Parathyroid adenoma (tissue), 2 donors: ENCODE results near the gene OBSCN.

Experiments used
- H2AFZ ChIP-seq: fragments of 300-600 bp; sonication (generic); one replicate; pipeline ENCODE4 v1.7.0; 2017; ENCODE audit warnings: antibody characterized with exemption, mild to moderate bottlenecking
- H3K27ac ChIP-seq: fragments of 300-600 bp; sonication (generic); one replicate; pipeline ENCODE4 v1.7.0; 2017
- H3K27me3 ChIP-seq: fragments of 300-600 bp; sonication (generic); one replicate; pipeline ENCODE4 v1.7.0; 2017; ENCODE audit warnings: low read length; ENCODE audit not compliant: control insufficient read depth, insufficient read depth
- H3K36me3 ChIP-seq: fragments of 300-600 bp; sonication (generic); one replicate; pipeline ENCODE4 v1.7.0; 2017; ENCODE audit warnings: low read length; ENCODE audit not compliant: control insufficient read depth, insufficient read depth
- H3K4me1 ChIP-seq: fragments of 300-600 bp; sonication (generic); one replicate; pipeline ENCODE4 v1.7.0; 2017; ENCODE audit warnings: control low read depth
- H3K4me2 ChIP-seq: fragments of 300-600 bp; sonication (generic); one replicate; pipeline ENCODE4 v1.7.0; 2017; ENCODE audit warnings: low read length
- H3K4me3 ChIP-seq: fragments of 300-600 bp; sonication (generic); one replicate; pipeline ENCODE4 v1.7.0; 2017; ENCODE audit warnings: low read depth, low read length
- H3K79me2 ChIP-seq: fragments of 300-600 bp; sonication (generic); one replicate; pipeline ENCODE4 v1.7.0; 2017; ENCODE audit warnings: control low read depth
- H3K9ac ChIP-seq: fragments of 300-600 bp; sonication (generic); one replicate; pipeline ENCODE4 v1.7.0; 2017; ENCODE audit warnings: mild to moderate bottlenecking
- H3K9me3 ChIP-seq: fragments of 300-600 bp; sonication (generic); one replicate; pipeline ENCODE4 v1.7.0; 2017; ENCODE audit warnings: low read length; ENCODE audit not compliant: control insufficient read depth
- CTCF ChIP-seq: fragments of 300-600 bp; sonication (generic); IDR thresholded peaks from one replicate; pipeline ENCODE4 v1.7.0; 2017; ENCODE audit warnings: antibody characterized with exemption, mild to moderate bottlenecking
- donor health status: primary hyperparathyroidism.

The OBSCN gene

GRCh38 chr1:228197555-228198147 lies 10.2 kb upstream of the OBSCN start:
- Histone ChIP-seq H3K9ac (no peak overlapping the region), H3K4me1 (no peaks in the 10 kb centered on the region), H3K27ac (no peak overlapping the region), H3K36me3 (no peaks in the 10 kb centered on the region), H3K27me3 (no peaks in the 10 kb centered on the region), H3K4me3 (no peak overlapping the region), H3K9me3 (no peaks in the 10 kb centered on the region), H3K4me2 (no peak overlapping the region), H3K79me2 (no peaks in the 10 kb centered on the region), H2AFZ (no peak overlapping the region)
- no peak for TF ChIP-seq CTCF

- no peaks in the 10 kb centered on the region for H3K79me2 ChIP-seq
- no peak overlapping the region for H3K9ac ChIP-seq
- no peaks in the 10 kb centered on the region for H3K36me3 ChIP-seq
- no peaks in the 10 kb centered on the region for H3K9me3 ChIP-seq
- H2AFZ ChIP-seq: no peak overlapping the region
- no peak overlapping the region for H3K4me2 ChIP-seq
- H3K4me3 ChIP-seq: no peak overlapping the region
- TF ChIP-seq CTCF: no peak
- no peaks in the 10 kb centered on the region for H3K27me3 ChIP-seq
- H3K4me1 ChIP-seq: no peaks in the 10 kb centered on the region
- H3K27ac ChIP-seq: no peak overlapping the region
These were observed 8.8 kb upstream of the OBSCN start for GRCh38 chr1:228198977-228199590.

- no peaks in the 10 kb centered on the region for H3K9me3 ChIP-seq
- H3K79me2 ChIP-seq: no peaks in the 10 kb centered on the region
- no peak for TF ChIP-seq CTCF
- peaks cover 3% of the 10 kb centered on the region for H3K4me1 ChIP-seq
- H2AFZ ChIP-seq: no peak overlapping the region
- no peak overlapping the region for H3K4me2 ChIP-seq
- H3K4me3 ChIP-seq: no peak overlapping the region
- H3K27ac ChIP-seq: no peak overlapping the region
- H3K27me3 ChIP-seq: no peaks in the 10 kb centered on the region
- no peak overlapping the region for H3K9ac ChIP-seq
- no peaks in the 10 kb centered on the region for H3K36me3 ChIP-seq
These were observed 2.9 kb upstream of the OBSCN start for GRCh38 chr1:228204958-228205357.

GRCh38 chr1:228205526-228206436 lies 2.1 kb upstream of the OBSCN start:
- Histone ChIP-seq H3K27ac (no peak overlapping the region), H3K9ac (no peak overlapping the region), H3K4me1 (peaks cover 3% of the 10 kb centered on the region), H2AFZ (peak overlapping the region; percentile 42), H3K9me3 (no peaks in the 10 kb centered on the region), H3K27me3 (no peaks in the 10 kb centered on the region), H3K79me2 (no peaks in the 10 kb centered on the region), H3K4me2 (no peak overlapping the region), H3K4me3 (no peak overlapping the region), H3K36me3 (no peaks in the 10 kb centered on the region)
- TF ChIP-seq CTCF: no peak
